CD4-positive, alpha-beta T cell treated with Interferon alpha-2 for 1 hour (primary cell): ENCODE data around the gene PPP1CB.
A peak's percentile ranks its signal among the peaks of the same experiment; 100 is the strongest.

Experiments used
- DNase-seq, 2 donors: peaks; one replicate each; pipeline ENCODE4 v3.0.0-alpha.2; 2020 to 2022

PPP1CB gene

DNA sequence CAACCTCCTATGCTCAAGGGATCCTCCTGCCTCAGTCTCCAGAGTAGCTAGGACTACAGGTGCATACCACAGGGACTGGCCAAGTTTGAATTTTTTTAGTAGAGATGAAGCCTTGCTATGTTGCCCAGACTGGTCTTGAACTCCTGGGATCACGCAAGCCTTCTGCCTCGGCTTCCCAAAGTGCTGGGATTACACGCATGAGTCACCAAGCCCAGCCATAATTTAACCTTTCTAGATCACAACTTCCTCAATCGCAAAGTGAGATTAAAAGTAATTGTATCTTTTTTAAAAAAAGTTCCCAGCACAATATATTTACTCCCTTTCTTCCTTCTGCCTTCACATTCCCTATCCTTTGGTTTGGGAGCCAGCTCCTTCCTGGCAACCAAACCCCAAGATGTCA is 5.8 kb upstream of the PPP1CB start:
- DNase-seq, result no peak

DNA sequence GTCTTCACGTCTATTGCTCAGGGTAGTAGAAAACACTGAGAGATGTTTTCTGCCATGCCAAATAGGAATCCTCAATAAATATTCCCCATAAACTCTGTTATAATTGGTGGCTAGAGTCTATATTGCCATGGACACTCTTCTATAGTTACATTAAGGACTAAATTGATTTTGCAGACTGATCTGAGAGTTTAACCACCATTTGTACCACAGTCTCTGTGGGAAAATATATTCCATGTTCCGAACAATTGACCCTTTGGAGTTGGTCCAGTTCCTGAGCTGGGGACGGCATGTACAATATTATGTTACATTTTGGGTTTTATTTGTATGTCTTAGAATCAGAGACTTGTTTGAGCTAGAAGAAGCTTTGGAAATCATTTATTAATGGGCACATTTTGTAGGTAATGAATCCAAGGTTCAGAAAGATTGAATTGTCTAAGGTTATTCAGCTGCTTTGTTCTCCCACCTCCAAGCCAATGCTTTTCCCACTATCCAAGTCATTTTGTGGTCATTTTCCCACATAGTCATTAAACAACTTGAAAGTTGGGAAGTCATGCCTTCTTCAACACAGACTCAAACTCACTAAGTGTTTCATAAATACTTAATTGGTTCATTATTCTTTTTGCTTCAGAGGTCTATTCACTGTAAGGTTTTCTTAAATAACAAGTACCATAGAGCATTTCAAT is 5.1 kb upstream of the PPP1CB start:
- DNase-seq, result no peak

DNA sequence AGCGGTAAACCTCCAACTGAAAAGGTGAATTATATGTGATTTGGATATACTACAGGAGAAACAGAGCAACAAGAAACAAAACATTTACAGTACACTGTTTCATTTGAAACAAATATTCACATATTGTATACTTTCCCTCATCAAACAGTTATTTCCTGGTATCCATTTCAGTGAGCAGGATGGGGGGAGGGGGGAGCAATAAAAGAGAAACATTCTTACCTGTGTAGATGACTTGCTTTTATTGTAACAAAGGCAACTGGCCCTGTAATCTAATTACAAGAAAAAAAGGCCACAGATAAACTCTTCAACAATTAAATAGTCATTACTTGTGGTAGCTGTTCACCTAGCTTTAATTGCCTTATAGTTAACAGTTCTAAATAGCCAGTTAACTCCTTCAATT is 3.9 kb upstream of the PPP1CB start:
- DNase-seq, result peak; percentile 13 to 44

DNA sequence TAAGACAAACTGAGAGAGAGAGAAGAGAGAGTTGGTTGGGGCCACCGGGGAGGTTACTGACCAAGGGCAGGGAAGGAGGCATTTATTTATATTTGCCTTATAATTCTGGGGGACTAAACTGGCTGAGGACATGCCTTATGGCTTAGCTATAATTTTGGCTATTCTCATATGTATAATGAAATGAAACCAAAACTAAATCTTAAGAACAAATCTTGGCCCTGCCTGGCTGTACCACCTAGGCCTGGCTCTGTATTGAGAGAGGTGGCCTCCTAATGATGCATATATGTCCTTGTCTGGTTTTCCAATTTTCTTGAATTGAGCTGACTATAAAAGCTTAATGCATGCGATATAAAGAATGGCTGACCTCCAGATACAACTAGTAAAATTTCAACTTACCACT is 3.5 kb upstream of the PPP1CB start:
- DNase-seq, result peak in 1 of 2 donors; percentile 48

DNA sequence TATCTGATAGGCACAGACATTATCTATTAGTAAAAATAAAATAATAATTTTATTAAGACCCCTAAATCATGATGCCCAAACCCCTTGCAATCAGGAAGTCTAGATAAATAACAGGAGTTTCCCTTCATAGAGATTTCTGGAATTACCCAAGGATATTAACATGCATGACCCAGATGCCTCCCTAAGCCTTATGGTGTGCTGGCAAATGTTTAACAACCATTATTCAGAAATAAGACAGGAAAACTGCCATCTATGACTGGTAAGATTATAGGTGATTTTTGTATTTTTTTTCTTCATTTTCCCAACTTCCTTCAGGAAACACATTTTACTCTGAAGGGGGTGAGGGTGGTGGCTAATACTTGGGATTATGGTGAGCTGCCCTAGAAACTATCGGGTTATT is 2.7 kb upstream of the PPP1CB start:
- no peak for DNase-seq

DNA sequence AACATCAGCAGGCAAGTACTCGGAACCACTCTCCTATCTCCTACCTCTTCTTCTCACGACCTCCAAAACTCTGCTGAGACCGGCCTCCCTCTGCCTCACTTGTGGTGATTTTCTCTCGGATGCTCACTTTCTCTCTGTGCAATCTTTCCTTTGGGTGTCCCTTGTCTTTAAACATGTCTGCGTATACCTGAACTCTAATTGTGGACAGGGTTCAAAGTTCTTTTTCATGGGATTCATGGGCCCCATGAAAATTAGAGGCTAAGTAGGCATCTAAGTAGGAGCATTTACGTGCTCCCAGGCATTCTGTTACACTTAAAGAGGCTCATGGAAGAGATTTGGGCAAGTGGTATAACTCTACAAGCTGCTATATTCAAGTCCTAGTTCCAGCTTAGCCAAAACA is 2.1 kb upstream of the PPP1CB start:
- no peak for DNase-seq

DNA sequence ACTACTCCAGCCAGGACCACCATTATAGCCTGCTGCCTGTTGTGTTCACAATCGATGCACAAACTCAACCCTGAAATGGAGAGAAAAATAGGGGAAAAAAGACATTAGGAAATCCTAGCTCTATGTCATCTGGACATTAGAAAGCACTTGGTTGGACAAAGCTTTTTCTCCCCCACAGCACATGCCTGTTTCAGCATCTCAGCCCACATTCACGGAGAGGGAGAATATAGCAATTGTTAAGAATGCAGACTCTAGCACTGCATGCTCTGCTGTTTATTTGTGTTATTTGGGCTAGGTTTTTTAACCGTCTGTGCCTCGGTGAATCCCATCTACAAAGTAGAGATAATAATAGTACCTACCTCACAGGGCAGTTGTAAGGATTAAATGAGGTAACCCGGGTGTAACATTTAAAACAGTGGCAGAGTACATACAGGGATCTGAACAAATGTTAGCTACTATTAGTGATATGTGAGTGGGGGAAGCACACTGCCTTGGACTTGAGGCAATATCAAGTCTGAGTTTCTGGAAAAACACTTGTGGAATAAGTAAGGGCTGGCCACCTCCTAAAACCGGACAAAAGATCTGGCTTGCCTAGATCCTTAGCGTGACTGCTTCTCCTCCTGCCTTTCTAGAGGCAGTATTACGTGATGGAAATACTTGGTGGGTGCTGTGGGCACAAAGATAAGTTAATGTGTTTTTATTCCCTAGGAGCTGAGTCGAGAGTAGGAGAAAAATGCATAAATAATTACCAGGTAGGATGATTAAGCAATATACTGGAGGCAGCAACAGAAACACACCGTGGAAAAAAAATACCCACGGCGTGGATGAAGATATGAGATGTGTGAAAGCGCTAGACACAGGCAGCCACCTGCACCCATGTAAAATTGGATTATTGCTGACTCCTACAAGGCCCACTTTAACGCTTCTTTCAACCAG is 1.0 kb upstream of the PPP1CB start:
- DNase-seq, result peak in 1 of 2 donors; percentile 46

DNA sequence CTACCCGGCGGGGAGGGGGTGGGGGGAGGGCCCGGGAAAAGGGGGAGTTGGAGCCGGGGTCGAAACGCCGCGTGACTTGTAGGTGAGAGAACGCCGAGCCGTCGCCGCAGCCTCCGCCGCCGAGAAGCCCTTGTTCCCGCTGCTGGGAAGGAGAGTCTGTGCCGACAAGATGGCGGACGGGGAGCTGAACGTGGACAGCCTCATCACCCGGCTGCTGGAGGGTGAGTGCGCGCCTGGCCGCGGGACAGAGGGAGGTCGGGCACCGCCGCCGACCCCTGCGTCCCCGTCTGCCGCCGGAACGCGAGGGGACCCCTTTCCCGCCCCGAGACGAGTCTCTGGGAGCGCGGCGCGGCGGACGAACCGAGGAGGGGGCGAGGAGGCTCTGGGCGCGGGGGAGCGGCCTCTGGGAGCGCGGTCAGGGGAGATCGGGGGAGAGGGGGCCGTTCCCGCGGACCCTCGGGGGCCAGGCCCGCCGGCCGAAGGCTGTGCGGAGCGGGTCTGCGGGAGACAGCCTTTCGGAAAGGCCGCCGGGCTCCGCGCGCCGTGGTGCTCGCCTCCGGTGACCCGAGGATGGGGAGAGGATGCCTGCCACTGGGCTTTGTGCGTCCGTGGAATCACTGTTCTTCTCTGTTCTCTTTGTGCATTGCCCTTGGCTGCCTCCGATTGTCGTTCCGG is 463 bp downstream of the PPP1CB start:
- DNase-seq, result peak; percentile 18 to 42

DNA sequence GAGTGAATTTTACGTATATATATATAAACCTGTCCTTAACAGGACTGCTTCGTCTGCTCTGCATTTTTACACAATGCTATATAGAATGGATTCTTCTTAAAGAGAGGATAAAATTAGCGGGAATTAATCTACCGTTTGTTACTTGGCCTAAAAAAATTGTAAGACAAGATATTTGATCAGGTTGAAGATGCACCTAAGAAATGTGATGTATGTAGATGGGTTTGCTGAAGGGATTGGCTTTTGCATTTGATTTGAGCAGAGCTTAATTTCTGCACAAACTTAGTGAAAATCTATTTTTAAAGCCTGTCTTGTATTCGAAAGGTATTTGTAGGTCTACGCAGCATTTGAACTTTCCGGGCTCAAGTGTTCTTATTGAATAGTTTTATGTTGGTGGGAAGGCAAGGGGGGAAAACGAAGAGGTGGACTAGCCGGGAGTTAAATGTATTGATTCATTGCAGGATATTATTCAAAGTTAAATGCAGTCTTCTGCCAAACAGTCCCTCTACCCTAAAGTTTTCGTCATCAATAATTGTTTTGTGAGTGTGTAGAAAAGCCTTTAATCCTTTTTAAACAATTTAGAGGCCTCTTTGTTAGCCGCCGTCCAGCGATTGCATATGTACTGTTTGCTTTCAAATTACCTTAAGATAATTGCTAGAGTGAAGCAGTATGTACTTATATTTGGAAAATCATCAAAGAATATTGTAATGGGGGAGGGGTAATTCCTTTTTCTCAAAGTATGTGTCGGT is 1.2 kb downstream of the PPP1CB start:
- DNase-seq, result peak in 1 of 2 donors; percentile 20

DNA sequence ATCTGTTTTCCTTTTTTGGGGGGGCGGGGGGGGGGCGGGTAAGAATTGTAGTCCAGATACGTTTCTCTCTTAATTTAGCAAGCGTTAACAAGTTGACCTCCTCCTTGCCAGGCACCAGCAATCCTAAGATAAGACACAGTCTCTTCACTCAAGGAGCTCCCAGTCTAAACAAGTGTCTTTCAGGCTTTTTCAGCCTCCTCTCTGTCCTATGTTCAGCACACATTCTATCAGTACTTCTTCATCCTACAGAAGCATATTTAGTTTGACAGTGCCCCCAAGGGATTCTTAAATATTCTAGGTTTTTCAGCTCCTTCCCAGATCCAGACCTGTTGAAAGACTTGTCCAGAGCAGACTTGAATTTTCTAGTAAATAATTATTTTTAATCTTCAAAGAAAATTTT is 2.7 kb downstream of the PPP1CB start:
- no peak for DNase-seq

DNA sequence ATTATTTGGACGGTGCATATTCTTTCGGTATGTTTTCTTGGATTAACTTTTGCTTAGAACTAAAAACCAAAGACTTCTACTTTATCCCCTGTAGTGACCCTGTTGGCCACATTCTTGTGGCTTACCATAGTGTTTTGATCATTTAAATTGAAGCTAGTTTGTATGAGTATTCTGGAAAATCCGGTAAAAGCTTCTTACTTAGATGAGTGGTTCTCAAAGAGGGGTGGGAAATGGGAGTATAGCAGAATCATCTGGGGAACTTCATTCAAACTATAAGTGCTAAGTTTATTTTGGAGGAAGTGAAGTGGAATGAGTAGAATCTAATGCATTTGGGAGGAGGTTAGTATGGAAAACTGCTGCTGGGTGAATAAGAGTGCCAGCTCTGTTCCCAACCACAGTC is 3.8 kb downstream of the PPP1CB start:
- DNase-seq, result no peak

DNA sequence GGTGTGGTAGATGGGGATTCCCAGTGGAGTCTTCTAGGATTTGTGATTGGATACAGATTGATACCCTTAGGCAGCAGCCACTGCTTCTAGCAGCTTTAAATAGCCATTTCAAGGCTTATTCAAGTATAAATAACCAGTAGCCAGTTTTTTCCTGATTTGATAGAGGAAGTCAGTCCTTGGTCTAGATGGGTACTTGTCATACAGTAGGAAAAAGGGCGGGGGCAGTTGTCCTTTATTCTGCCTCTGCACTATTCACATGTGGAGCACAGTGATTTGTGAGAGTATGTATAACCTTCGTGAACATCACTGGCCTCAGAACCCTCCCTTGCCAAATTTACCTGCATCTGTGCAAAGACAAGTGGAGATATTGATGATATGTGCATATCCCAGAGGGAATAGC is 6.8 kb downstream of the PPP1CB start:
- DNase-seq, result no peak

DNA sequence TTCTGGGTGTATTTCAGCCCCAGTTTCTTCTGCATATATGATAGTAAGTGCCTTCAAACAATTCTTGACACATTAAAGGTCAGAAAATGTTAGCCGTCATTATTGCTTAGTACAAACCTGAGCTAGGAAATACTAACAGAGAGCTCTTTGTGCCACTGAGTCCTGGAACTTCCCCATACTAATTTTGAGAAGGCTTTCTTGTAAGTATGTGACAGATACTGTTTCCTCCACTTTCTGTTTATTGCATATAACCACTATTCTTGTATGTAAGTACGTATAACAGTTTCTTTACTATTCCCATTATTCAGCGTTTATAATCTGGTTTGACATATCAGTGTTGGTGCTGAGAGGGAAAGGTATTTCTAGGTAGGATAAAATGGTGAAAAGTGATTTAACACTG is 9.8 kb downstream of the PPP1CB start:
- DNase-seq, result no peak

DNA sequence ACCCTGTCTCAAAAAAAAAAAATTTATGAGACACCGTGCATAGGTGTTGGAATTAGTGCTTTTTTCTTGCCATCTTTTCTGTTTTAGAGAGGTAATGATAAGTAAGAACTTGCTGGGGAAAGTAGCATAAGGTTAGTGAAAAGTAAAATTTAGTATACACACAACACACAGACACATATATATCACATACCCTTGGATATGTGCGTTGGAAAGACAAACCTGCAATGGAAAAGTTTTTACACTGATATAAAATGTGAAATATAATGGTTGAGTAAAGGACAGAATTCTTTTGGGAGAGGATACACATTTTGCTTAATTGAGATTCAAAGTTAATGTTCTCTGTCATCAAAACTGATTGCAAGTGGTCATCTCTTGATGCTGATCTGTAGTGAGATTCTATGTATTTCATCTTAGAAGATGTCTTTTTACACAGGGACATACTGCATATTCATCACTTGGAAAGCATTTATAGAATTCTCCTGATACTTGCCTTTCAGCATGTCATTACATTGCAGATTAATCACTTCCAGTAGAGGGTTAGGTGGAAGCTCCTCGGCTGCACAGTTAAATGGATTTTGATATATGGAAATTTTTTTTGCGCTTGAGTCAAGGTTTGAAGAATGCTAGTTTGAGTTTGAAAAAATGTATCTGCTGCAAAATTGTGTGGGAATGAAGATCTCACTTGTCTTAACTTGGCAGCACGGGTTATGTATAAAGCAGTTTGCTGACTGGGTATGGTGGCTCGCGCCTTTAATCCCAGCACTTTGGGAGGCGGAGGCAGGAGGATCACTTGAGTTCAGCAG is 13.5 kb downstream of the PPP1CB start:
- DNase-seq, result no peak

DNA sequence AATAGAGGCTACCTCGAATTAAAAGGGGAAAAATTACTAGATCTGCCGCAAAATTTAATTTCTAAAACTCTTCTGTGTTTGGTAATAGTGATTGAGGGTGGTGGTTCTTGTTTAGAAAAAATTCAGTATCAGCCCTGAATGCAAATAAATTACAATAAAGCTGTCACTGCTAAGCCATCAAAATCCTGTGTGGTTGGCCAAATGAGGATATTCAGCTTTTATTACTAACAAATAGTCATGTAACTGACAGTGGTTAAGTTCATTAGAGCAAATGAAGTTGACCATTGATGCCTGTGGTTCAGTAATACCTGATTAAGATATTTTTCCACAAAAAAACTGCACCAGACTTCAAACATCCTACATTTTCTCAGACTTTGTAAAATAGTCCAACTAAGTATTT is 14.4 kb downstream of the PPP1CB start:
- no peak for DNase-seq

DNA sequence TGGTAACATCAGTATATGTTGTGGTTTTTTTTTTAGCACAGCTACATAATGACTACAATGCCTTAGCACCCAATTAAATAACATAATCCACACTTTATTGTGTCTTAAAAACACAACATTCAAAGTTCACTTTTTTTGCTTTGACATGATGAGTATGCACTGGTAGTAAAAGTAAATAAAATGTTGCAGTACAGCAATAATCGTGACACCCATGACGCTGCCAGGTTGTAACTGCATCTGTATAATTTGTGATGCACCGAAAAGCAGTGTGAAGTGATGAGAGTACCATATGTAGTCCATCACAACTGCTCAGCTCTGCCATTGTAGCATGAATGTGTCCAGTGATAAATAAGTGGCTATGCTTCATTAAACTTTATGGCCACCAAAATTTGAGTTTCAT is 15.7 kb downstream of the PPP1CB start:
- DNase-seq, result no peak

DNA sequence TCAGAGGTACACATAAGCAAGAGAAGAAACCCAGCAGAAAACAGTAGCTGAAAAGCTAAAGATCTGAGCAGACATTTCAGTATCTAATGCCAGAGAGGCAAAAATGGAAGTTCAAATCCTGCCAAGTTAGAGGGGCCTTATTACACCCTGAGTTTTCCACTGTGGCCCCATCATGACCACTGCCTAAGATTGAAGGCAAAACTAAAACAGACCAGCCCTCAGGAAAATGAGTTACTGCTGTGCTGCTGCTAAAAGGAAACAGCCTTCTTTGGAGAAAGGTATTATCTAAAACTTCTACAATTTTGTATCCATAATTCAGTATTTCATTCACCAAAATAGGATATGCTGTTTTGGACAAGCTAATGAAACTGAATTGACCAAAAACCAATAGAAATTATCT is 16.8 kb downstream of the PPP1CB start:
- DNase-seq, result no peak

DNA sequence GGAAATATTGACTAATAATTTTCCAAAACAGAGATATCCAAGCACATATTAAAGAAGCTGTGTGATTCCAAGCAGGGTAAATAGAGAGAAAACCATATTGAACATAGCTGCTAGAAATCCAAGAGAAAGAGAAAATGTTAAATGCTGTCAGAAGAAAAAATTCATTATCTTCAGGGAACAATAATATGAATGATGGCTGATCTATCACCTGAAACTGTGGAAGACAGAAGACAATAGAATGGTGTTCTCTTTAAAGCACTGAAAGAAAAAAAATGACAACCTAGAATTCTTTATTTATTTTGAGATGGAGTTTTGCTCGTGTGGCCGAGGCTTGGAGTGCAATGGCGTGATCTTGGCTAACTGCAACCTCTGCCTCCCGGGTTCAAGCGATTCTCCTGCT is 17.3 kb downstream of the PPP1CB start:
- no peak for DNase-seq

DNA sequence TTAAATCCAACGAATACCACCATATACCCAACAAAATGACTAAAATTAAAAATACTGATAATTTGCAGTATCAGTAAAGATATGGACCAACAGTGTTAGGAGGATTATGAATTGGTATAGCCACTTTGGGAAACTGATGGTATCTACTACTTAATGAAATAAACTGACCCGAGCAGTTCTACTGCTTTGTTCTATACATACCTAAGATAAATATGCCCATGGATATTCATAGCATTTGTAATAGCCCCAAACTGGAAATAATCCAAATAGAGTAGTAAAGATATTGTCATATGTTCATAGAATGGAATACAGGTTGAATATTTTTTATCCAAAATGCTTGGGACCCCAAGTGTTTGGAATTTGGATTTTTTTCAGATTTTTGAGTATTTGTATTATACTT is 20.7 kb downstream of the PPP1CB start:
- DNase-seq, result no peak

DNA sequence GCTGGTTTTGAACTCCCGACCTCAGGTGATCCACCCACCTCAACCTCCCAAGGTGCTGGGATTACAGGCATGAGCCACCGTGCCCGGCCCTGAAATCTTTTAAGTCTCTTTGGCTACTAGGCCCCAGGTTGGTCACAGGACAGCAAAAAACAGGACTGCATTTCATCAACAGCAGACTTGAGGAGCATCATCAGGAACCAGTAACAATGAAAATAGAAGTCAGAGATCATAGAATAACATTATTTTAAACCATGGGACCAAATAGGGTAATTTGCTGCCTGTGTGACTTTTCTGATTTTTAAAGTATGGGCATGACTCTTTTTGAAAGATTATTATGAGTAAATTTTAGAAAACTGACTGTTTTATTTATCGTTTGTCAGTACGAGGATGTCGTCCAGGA is 24.8 kb downstream of the PPP1CB start:
- no peak for DNase-seq

DNA sequence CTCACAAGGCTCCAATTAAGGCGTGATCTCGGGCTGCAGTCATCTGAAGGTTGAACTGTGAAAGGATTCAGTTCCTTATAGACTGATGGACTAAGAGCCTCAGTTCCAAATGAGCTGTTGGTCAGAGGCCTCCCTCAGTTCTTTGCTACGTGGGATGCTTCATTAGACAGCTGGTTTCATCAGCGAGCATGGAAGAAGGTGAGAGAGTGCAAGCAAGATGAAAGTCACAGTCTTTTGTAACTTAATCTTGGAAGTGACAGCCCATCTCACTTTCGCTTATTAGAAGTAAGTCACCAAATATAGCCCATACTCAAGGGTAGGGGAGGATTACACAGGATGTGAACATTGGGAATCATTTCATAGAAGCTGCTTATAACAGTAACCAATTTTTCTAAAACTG is 26.8 kb downstream of the PPP1CB start:
- no peak for DNase-seq

DNA sequence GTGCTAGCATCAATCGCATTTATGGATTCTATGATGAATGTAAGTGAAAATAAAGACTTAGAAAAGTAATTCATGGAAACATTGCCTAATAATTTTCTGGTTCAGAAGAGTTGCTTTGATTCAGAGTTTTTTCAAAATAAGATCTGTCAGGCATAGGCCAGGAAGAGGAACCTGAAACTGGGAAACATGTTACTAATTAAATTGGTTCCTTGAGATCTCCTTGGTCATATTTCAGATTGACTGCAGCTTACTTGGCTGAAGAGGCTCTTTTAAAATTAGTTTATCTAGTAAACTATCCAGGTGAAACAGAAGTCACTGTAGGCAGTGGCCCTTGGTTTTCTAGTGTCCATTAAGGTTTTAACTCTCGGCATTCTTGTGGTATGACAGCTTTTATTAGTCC is 27.4 kb downstream of the PPP1CB start:
- no peak for DNase-seq
